ENCODE measurements around the gene CRMP1.

The CRMP1 gene

GRCh38 chr4:5797866-5798265 is 95.0 kb downstream of the CRMP1 start:
- FAIRE-seq (no peak), DNase-seq (ENCODE audit: insufficient read length, low spot score) (no peak)
- TF ChIP-seq CTCF (IDR thresholded peaks at IDR 0.05; ENCODE audit: insufficient read depth, missing control alignments): no peak

- DNase-seq (ENCODE audit: insufficient read length, low spot score) (no peak), FAIRE-seq (no peak)
- TF ChIP-seq CTCF (IDR thresholded peaks at IDR 0.05; ENCODE audit: insufficient read depth, missing control alignments): no peak
These were observed 95.9 kb downstream of the CRMP1 start for GRCh38 chr4:5796976-5797375.

DNA sequence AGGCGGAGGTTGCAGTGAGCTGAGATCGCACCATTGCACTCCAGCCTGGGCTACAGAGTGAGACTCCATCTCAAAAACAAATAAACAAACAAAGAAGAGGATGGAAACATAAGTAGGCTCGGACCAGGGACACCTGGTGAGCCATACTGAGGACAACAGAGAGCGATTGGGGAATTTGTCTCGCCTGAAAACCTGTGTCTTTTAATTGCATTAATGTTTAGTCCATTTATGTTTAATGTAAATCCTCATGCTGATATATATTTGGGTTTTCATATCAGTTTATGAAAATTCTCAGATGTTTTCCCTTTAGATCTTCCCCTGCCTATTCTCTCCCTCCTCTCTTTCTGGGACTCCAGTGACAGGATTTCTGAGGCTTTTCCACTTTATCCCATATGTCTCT is 97.3 kb downstream of the CRMP1 start:
- DNase-seq (ENCODE audit: insufficient read length, low spot score) (no peak), FAIRE-seq (no peak)
- TF ChIP-seq CTCF (IDR thresholded peaks at IDR 0.05; ENCODE audit: insufficient read depth, missing control alignments): no peak

- FAIRE-seq (no peak), DNase-seq (ENCODE audit: insufficient read length, low spot score) (no peak)
- no peak for TF ChIP-seq CTCF (IDR thresholded peaks at IDR 0.05; ENCODE audit: insufficient read depth, missing control alignments)
These were observed 99.4 kb downstream of the CRMP1 start for GRCh38 chr4:5793514-5793913.

- FAIRE-seq (no peak), DNase-seq (ENCODE audit: insufficient read length, low spot score) (no peak)
- no peak for TF ChIP-seq CTCF (IDR thresholded peaks at IDR 0.05; ENCODE audit: insufficient read depth, missing control alignments)
These were observed 101.2 kb downstream of the CRMP1 start for GRCh38 chr4:5791654-5792053.

GRCh38 chr4:5790546-5790857 is 102.4 kb downstream of the CRMP1 start:
- FAIRE-seq (no peak), DNase-seq (ENCODE audit: insufficient read length, low spot score) (no peak)
- no peak for TF ChIP-seq CTCF (IDR thresholded peaks at IDR 0.05; ENCODE audit: insufficient read depth, missing control alignments)

DNA sequence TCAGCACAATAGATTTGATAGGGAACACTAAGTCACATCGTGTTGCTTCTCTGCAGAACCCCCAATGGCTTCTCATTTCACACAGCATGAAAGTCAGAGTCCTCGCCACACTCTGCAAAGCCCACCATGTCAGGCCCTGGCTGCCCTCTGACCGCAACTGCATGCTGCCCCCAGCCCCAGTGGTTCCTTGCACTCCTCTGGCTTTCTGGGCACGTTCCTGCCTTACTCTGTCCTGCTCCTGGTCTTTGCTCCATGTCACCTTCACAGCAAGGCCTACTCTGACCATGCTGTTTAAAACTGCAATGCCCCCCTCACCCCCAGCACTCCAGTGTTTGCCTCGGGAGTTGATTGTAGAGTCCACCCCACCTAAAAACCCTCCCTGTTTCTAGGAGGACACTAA is 103.7 kb downstream of the CRMP1 start:
- DNase-seq (ENCODE audit: insufficient read length, low spot score): no peak
- TF ChIP-seq CTCF (IDR thresholded peaks at IDR 0.05; ENCODE audit: insufficient read depth, missing control alignments): no peak
- no peak for FAIRE-seq

Measured in D721Med (cell line).